Skeletal muscle cell (primary cell): Measurements from ENCODE around the gene NANOS2.
A peak's percentile ranks its signal among the peaks of the same experiment; 100 is the strongest.

ENCODE experiments used
- DNase-seq: peaks from one replicate; pipeline ENCODE4 v3.0.0-alpha.2; 2010; ENCODE audit warnings: low read depth
- H3K4me3 ChIP-seq: 2 replicates; pipeline ENCODE4 v1.5.1; 2011; ENCODE audit warnings: low read depth, mild to moderate bottlenecking, control low read depth, low read length, moderate library complexity

Gene NANOS2

GRCh38 chr19:45913874-45914830 is at the start of gene NANOS2:
Gene NANOS2, minus strand, starts transcription at chr19:45914778. Its CDS starts 85 bp downstream, at chr19:45914693.
- no peak for DNase-seq

GRCh38 chr19:45962021-45962420 is 47.4 kb upstream of the NANOS2 start:
- H3K4me3 ChIP-seq: no peak overlapping the region
- no peak for DNase-seq

More at GRCh38 chr19:45913874-45914830, at the start of gene NANOS2:
- H3K4me3 ChIP-seq: no peak within 1 kb of the TSS

GRCh38 chr19:45960595-45961235 is 46.1 kb upstream of the NANOS2 start:
- no peak for DNase-seq
- H3K4me3 ChIP-seq: no peak overlapping the region

- no peak for DNase-seq
These were observed 45.0 kb upstream of the NANOS2 start for GRCh38 chr19:45959517-45960025.

GRCh38 chr19:45958769-45959516 is 44.4 kb upstream of the NANOS2 start:
- no peak overlapping the region for H3K4me3 ChIP-seq
- no peak for DNase-seq

More at GRCh38 chr19:45959517-45960025, 45.0 kb upstream of the NANOS2 start:
- no peak overlapping the region for H3K4me3 ChIP-seq

- DNase-seq: no peak
- no peak overlapping the region for H3K4me3 ChIP-seq
These were observed 43.7 kb upstream of the NANOS2 start for GRCh38 chr19:45958320-45958719.

GRCh38 chr19:45955905-45956608 is 41.5 kb upstream of the NANOS2 start:
- H3K4me3 ChIP-seq: no peak overlapping the region
- DNase-seq: no peak

- DNase-seq: no peak
- H3K4me3 ChIP-seq: no peak overlapping the region
These were observed 39.6 kb upstream of the NANOS2 start for GRCh38 chr19:45954156-45954555.

GRCh38 chr19:45953676-45954075 is 39.1 kb upstream of the NANOS2 start:
- no peak overlapping the region for H3K4me3 ChIP-seq
- DNase-seq: no peak

GRCh38 chr19:45952686-45953505 is 38.3 kb upstream of the NANOS2 start:
- DNase-seq: peak; percentile 4
- H3K4me3 ChIP-seq: peak overlapping the region; percentile 27

GRCh38 chr19:45952341-45952685 is 37.7 kb upstream of the NANOS2 start:
- DNase-seq: no peak

GRCh38 chr19:45947926-45948325 is 33.3 kb upstream of the NANOS2 start:
- DNase-seq: no peak
- H3K4me3 ChIP-seq: no peak overlapping the region

More at GRCh38 chr19:45952341-45952685, 37.7 kb upstream of the NANOS2 start:
- no peak overlapping the region for H3K4me3 ChIP-seq

GRCh38 chr19:45940515-45940805 is 25.9 kb upstream of the NANOS2 start:
- H3K4me3 ChIP-seq: no peak overlapping the region
- no peak for DNase-seq

GRCh38 chr19:45939792-45940514 is 25.4 kb upstream of the NANOS2 start:
- no peak for DNase-seq
- no peak overlapping the region for H3K4me3 ChIP-seq

- H3K4me3 ChIP-seq: no peak overlapping the region
- DNase-seq: no peak
These were observed 24.2 kb upstream of the NANOS2 start for GRCh38 chr19:45938733-45939319.

GRCh38 chr19:45935267-45935666 is 20.7 kb upstream of the NANOS2 start:
- no peak for DNase-seq
- no peak overlapping the region for H3K4me3 ChIP-seq

GRCh38 chr19:45934551-45935230 is 20.1 kb upstream of the NANOS2 start:
- no peak overlapping the region for H3K4me3 ChIP-seq
- no peak for DNase-seq
